SK-N-SH treated with all-trans-retinoic acid at 6 μM for 48 hours (cell line): ENCODE data around the gene AGAP3.

Experiments used
- ATAC-seq: fragments of 200-7000 bp; cut with Tn5 transposase; 3 replicates; pipeline ENCODE4 v1.9.1; 2020; ENCODE audit warnings: mild to moderate bottlenecking, moderate library complexity
- ARNTL ChIP-seq: fragments of 450-650 bp; formaldehyde crosslinking; IDR thresholded peaks from 2 replicates; pipeline ENCODE4 v1.5.0; 2020; ENCODE audit warnings: low read depth, mild to moderate bottlenecking, moderate library complexity, borderline replicate concordance
- CSDC2 ChIP-seq: fragments of 250-450 bp; sonication (Bioruptor Pico); IDR thresholded peaks from 2 replicates; pipeline ENCODE4 v1.5.0; 2020; ENCODE audit warnings: mild to moderate bottlenecking, moderate library complexity
- ESRRG ChIP-seq: fragments of 250-450 bp; sonication (Bioruptor Pico); IDR thresholded peaks from 2 replicates; pipeline ENCODE4 v1.6.1; 2021; ENCODE audit warnings: mild to moderate bottlenecking
- GLIS3 ChIP-seq: fragments of 250-450 bp; sonication (Bioruptor Pico); IDR thresholded peaks from 2 replicates; pipeline ENCODE4 v1.5.0; 2020; ENCODE audit warnings: mild to moderate bottlenecking, moderate library complexity
- ISL1 ChIP-seq: fragments of 250-450 bp; sonication (Bioruptor Pico); IDR thresholded peaks from 2 replicates; pipeline ENCODE4 v2.1.2; 2022; ENCODE audit warnings: mild to moderate bottlenecking, moderate library complexity
- OSR1 ChIP-seq: fragments of 250-450 bp; sonication (Bioruptor Pico); IDR thresholded peaks from 2 replicates; pipeline ENCODE4 v1.8.0; 2022; ENCODE audit warnings: moderate library complexity, mild to moderate bottlenecking, inconsistent platforms
- PPARA ChIP-seq: fragments of 250-450 bp; sonication (Bioruptor Pico); IDR thresholded peaks from 2 replicates; pipeline ENCODE4 v1.5.0; 2020; ENCODE audit warnings: mild to moderate bottlenecking, borderline replicate concordance
- RARB ChIP-seq: fragments of 250-450 bp; sonication (Bioruptor Pico); IDR thresholded peaks from 2 replicates; pipeline ENCODE4 v1.8.0; 2021; ENCODE audit warnings: mild to moderate bottlenecking, moderate library complexity
- SNAI2 ChIP-seq: fragments of 250-450 bp; sonication (Bioruptor Pico); IDR thresholded peaks from 2 replicates; pipeline ENCODE4 v1.5.0; 2020; ENCODE audit warnings: mild to moderate bottlenecking, moderate library complexity
- TCF4 ChIP-seq: fragments of 250-450 bp; sonication (Bioruptor Pico); IDR thresholded peaks from 2 replicates; pipeline ENCODE4 v1.8.0; 2021; ENCODE audit warnings: mild to moderate bottlenecking, moderate library complexity, borderline replicate concordance
- TOX ChIP-seq: fragments of 250-450 bp; sonication (Bioruptor Pico); IDR thresholded peaks from 2 replicates; pipeline ENCODE4 v1.8.0; 2021; ENCODE audit warnings: mild to moderate bottlenecking, moderate library complexity, borderline replicate concordance
- ZC3H10 ChIP-seq: fragments of 250-450 bp; sonication (Bioruptor Pico); IDR thresholded peaks from 2 replicates; pipeline ENCODE4 v1.5.1; 2021; ENCODE audit warnings: mild to moderate bottlenecking, moderate library complexity
- ZFP3 ChIP-seq: fragments of 250-450 bp; sonication (Bioruptor Pico); IDR thresholded peaks from 2 replicates; pipeline ENCODE4 v1.5.0; 2020; ENCODE audit warnings: mild to moderate bottlenecking, moderate library complexity
- ZFP30 ChIP-seq: fragments of 450-650 bp; formaldehyde crosslinking; IDR thresholded peaks from 2 replicates; pipeline ENCODE4 v1.5.0; 2022; ENCODE audit warnings: mild to moderate bottlenecking, moderate library complexity
- ZNF565 ChIP-seq: fragments of 450-650 bp; formaldehyde crosslinking; conservative IDR thresholded peaks from 2 replicates; pipeline ENCODE4 v1.5.0; 2020; ENCODE audit warnings: low read depth, mild to moderate bottlenecking, moderate library complexity
- ZNF70 ChIP-seq: fragments of 450-650 bp; formaldehyde crosslinking; IDR thresholded peaks from 2 replicates; pipeline ENCODE4 v1.5.0; 2020; ENCODE audit warnings: mild to moderate bottlenecking, moderate library complexity
- ZNF8 ChIP-seq: fragments of 450-650 bp; formaldehyde crosslinking; IDR thresholded peaks from 2 replicates; pipeline ENCODE4 v1.5.0; 2020; ENCODE audit warnings: mild to moderate bottlenecking, moderate library complexity
- TF ChIP-seq, protein P1 (sequence below): fragments of 250-450 bp; sonication (Bioruptor Pico); IDR thresholded peaks from 2 replicates; pipeline ENCODE4 v1.8.0; 2020; ENCODE audit warnings: mild to moderate bottlenecking, moderate library complexity, borderline replicate concordance
- TF ChIP-seq, protein P2 (sequence below): fragments of 250-450 bp; sonication (Bioruptor Pico); IDR thresholded peaks from 2 replicates; pipeline ENCODE4 v1.8.0; 2021; ENCODE audit warnings: low read depth, mild to moderate bottlenecking, moderate library complexity, borderline replicate concordance
- TF ChIP-seq, protein P3 (sequence below): fragments of 250-450 bp; sonication (Bioruptor Pico); IDR thresholded peaks from 2 replicates; pipeline ENCODE4 v1.5.1; 2020; ENCODE audit warnings: low read depth, mild to moderate bottlenecking, moderate library complexity

AGAP3 gene

DNA sequence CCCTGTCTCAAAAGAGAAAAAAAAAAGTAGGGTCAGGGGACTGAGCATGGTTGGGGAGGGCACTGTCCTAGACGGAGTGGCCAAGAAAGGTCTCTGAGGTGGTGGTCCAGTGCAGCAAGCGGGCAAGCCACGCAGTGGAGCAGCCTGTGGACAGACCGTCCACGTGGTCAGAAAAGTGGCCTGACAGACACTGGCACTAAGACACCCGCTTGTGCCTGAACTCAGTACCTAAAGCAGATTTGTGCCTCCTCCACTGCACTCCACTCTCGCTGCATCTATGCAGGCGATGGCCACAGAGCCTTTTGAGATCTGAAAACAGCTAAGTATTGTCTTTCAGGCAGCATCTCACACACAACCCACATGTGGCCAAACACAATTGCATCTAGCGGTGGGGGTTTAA lies 92.0 kb downstream of the AGAP3 start:
- ATAC-seq: no peak
- no peak for TF ChIP-seq OSR1

DNA sequence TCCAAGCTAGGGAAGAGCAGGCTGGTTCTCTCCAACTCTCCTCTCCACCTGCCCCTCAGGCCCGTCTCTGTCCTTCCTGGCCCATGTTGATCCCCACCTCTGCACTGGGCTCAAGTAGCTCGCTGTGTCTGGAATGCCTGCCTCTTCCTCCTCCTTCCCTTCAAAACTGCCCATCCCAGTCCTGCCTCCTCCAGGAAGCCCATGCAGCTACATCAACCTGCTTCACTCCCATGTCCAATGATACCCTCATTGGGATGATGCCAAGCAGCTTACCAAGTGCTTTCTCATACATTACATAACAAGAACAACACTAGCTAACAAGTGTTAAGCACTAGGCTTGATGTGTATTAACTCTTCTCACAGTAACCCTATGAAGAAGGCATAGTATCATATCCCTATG lies 92.6 kb downstream of the AGAP3 start:
- TF ChIP-seq PPARA (no peak), ZFP3 (CRISPR knock-in tag) (no peak), CSDC2 (CRISPR knock-in tag) (no peak), GLIS3 (CRISPR knock-in tag) (no peak), ZNF70 (no peak), ZFP30 (CRISPR knock-in tag) (no peak), ZNF565 (CRISPR knock-in tag) (no peak), ISL1 (CRISPR knock-in tag) (no peak), ZNF8 (CRISPR knock-in tag) (no peak), RARB (CRISPR knock-in tag) (no peak)
- TF ChIP-seq, protein P1, sequence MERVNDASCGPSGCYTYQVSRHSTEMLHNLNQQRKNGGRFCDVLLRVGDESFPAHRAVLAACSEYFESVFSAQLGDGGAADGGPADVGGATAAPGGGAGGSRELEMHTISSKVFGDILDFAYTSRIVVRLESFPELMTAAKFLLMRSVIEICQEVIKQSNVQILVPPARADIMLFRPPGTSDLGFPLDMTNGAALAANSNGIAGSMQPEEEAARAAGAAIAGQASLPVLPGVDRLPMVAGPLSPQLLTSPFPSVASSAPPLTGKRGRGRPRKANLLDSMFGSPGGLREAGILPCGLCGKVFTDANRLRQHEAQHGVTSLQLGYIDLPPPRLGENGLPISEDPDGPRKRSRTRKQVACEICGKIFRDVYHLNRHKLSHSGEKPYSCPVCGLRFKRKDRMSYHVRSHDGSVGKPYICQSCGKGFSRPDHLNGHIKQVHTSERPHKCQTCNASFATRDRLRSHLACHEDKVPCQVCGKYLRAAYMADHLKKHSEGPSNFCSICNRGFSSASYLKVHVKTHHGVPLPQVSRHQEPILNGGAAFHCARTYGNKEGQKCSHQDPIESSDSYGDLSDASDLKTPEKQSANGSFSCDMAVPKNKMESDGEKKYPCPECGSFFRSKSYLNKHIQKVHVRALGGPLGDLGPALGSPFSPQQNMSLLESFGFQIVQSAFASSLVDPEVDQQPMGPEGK (CRISPR knock-in tag): no peak
- TF ChIP-seq, protein P2, sequence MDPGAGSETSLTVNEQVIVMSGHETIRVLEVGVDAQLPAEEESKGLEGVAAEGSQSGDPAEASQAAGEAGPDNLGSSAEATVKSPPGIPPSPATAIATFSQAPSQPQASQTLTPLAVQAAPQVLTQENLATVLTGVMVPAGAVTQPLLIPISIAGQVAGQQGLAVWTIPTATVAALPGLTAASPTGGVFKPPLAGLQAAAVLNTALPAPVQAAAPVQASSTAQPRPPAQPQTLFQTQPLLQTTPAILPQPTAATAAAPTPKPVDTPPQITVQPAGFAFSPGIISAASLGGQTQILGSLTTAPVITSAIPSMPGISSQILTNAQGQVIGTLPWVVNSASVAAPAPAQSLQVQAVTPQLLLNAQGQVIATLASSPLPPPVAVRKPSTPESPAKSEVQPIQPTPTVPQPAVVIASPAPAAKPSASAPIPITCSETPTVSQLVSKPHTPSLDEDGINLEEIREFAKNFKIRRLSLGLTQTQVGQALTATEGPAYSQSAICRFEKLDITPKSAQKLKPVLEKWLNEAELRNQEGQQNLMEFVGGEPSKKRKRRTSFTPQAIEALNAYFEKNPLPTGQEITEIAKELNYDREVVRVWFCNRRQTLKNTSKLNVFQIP (CRISPR knock-in tag): no peak
- TF ChIP-seq, protein P3, sequence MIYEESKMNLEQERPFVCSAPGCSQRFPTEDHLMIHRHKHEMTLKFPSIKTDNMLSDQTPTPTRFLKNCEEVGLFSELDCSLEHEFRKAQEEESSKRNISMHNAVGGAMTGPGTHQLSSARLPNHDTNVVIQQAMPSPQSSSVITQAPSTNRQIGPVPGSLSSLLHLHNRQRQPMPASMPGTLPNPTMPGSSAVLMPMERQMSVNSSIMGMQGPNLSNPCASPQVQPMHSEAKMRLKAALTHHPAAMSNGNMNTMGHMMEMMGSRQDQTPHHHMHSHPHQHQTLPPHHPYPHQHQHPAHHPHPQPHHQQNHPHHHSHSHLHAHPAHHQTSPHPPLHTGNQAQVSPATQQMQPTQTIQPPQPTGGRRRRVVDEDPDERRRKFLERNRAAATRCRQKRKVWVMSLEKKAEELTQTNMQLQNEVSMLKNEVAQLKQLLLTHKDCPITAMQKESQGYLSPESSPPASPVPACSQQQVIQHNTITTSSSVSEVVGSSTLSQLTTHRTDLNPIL (CRISPR knock-in tag): no peak
- ATAC-seq: no peak

DNA sequence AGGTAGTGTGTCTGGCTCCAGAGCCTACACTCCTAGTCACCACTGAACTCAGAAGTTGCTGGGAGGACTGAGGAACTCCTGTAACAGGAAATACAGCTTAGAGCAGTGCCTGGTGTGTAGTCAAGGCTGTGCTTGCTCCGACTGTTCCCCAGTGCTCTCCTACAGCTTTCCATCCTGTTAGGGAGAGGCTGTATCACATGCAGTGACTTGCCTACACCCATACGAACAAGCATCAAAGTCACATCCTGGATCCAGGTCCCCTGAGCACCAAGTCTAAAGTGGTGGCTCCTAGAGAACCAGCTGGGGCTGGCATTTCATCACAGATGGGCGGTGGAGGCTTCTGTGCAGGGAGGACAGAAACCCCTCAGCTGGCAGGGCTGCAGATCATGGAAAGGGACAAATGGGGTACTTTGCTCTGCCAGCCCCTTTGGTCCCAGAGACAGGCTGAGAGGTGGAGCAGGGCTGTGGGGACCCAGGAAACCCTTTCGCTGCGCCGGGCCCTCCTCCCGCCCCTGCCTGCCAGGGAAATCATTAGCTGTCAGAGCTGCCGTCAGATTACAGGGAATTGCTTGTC lies 93.1 kb downstream of the AGAP3 start:
- TF ChIP-seq, protein P1 (CRISPR knock-in tag): no peak
- TF ChIP-seq OSR1: no peak
- TF ChIP-seq TOX: no peak
- no peak for TF ChIP-seq ZNF70
- TF ChIP-seq, protein P3 (CRISPR knock-in tag): no peak
- TF ChIP-seq SNAI2 (CRISPR knock-in tag): no peak

DNA sequence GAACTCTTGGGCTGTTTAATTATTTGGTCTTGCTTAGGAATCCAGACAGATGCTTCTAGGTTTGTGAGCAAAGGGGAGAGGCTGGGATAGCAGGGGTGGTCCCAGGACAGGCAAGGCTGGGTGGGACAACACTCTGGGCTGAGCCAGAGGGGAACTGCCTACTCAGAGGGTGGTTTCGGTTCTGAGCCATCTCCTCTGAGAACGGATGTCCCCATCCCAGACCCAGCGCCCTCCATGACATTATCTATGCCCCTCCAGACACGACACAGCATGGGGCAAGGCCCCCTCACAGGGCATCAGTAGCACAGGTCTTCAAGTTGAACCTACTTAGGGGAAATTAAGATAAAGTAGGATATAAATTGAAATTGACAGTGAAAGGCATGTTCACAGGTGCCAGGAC lies 93.7 kb downstream of the AGAP3 start:
- TF ChIP-seq RARB (CRISPR knock-in tag) (no peak), ZNF70 (no peak), ESRRG (CRISPR knock-in tag) (no peak), ISL1 (CRISPR knock-in tag) (no peak), ZFP30 (CRISPR knock-in tag) (no peak), GLIS3 (CRISPR knock-in tag) (no peak), OSR1 (no peak), TCF4 (CRISPR knock-in tag) (no peak), ZNF8 (CRISPR knock-in tag) (no peak)
- no peak for ATAC-seq

More for the DNA sequence above, 93.1 kb downstream of the AGAP3 start:
- no peak; the same call in 2 of the 3 replicates for ATAC-seq

DNA sequence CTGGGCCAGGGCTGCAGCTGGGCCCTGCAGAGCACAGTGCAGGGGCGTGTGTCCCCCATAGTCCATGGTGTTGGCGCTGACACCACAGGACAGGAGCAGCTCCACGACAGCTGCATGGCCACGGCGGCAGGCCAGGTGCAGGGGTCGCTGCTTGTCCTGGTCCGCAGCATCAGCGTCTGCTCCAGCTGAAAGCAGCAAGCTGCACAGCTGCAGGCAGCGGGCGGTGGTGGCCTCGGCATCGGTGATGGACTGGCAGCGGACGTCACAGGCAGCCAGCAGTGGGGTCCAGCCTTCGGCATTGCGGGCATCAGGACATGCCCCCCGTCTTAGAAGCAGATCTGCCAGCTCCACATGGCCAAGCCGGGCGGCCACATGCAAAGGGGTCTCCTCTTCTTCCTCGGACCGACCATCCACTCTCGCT lies 94.7 kb downstream of the AGAP3 start:
- ATAC-seq: no peak
- TF ChIP-seq, protein P1 (CRISPR knock-in tag): no peak
- TF ChIP-seq PPARA (no peak), ZC3H10 (CRISPR knock-in tag) (no peak), ARNTL (CRISPR knock-in tag) (no peak), ZNF565 (CRISPR knock-in tag) (no peak), ZNF8 (CRISPR knock-in tag) (no peak), ISL1 (CRISPR knock-in tag) (no peak), ESRRG (CRISPR knock-in tag) (no peak), ZFP30 (CRISPR knock-in tag) (no peak)
- TF ChIP-seq, protein P3 (CRISPR knock-in tag): no peak
